Loucy (cell line): ENCODE measurements around the gene LPP.

ENCODE experiments used
- H2AFZ ChIP-seq: fragments of 200-600 bp; sonication (generic); 2 replicates; pipeline ENCODE4 v1.6.0; 2016; ENCODE audit warnings: antibody characterized with exemption, mild to moderate bottlenecking, low read length, moderate library complexity
- H3F3A ChIP-seq: fragments of 200-600 bp; 2 replicates; pipeline ENCODE4 v1.6.0; 2016; ENCODE audit warnings: antibody characterized with exemption, low read depth, mild to moderate bottlenecking
- H3K27me3 ChIP-seq: fragments of 200-600 bp; sonication (generic); 2 replicates; pipeline ENCODE4 v1.6.1; 2014; ENCODE audit warnings: low read length, mild to moderate bottlenecking; ENCODE audit not compliant: insufficient read depth, poor library complexity, severe bottlenecking
- H3K36me3 ChIP-seq: fragments of 200-600 bp; sonication (generic); 2 replicates; pipeline ENCODE4 v1.6.1; 2016; ENCODE audit warnings: low read length; ENCODE audit not compliant: insufficient read depth
- H3K4me1 ChIP-seq: fragments of 200-600 bp; sonication (generic); 2 replicates; pipeline ENCODE4 v1.5.1; 2014; ENCODE audit warnings: low read length, mild to moderate bottlenecking; ENCODE audit not compliant: insufficient read depth, poor library complexity, severe bottlenecking
- H3K4me2 ChIP-seq: fragments of 200-600 bp; sonication (generic); 2 replicates; pipeline ENCODE4 v1.6.0; 2014; ENCODE audit warnings: antibody characterized with exemption, low read length, low read depth, mild to moderate bottlenecking; ENCODE audit not compliant: poor library complexity, severe bottlenecking
- H3K4me3 ChIP-seq: fragments of 200-600 bp; sonication (generic); 2 replicates; pipeline ENCODE4 v1.5.1; 2014; ENCODE audit warnings: low read length, mild to moderate bottlenecking, mixed read lengths; ENCODE audit not compliant: poor library complexity, severe bottlenecking
- H3K79me2 ChIP-seq: fragments of 200-600 bp; sonication (generic); 2 replicates; pipeline ENCODE4 v1.6.1; 2014; ENCODE audit warnings: low read length; ENCODE audit not compliant: insufficient read depth
- H3K9ac ChIP-seq: fragments of 200-600 bp; sonication (generic); 2 replicates; pipeline ENCODE4 v1.6.0; 2014; ENCODE audit warnings: mild to moderate bottlenecking, low read depth, low read length, moderate library complexity; ENCODE audit not compliant: poor library complexity, severe bottlenecking
- H3K9me2 ChIP-seq: fragments of 200-600 bp; sonication (generic); replicated peaks from 2 replicates; pipeline ENCODE4 v1.6.1; 2016; ENCODE audit warnings: low read depth, low read length, mixed read lengths
- H3K9me3 ChIP-seq: fragments of 200-600 bp; sonication (generic); 2 replicates; pipeline ENCODE4 v1.6.1; 2014; ENCODE audit warnings: mild to moderate bottlenecking, antibody characterized with exemption, low read length, low read depth; ENCODE audit not compliant: insufficient read depth
- H4K20me1 ChIP-seq: fragments of 200-600 bp; sonication (generic); 2 replicates; pipeline ENCODE4 v1.6.0; 2014; ENCODE audit warnings: antibody characterized with exemption, low read length, mild to moderate bottlenecking; ENCODE audit not compliant: insufficient read depth, poor library complexity, severe bottlenecking
- EZH2phosphoT487 ChIP-seq: fragments of 200-600 bp; IDR thresholded peaks from 2 replicates; pipeline ENCODE4 v1.6.1; 2018; ENCODE audit warnings: antibody characterized with exemption, mild to moderate bottlenecking, moderate library complexity, borderline replicate concordance
- TF ChIP-seq, protein P1 (sequence below): fragments of 200-600 bp; sonication (generic); conservative IDR thresholded peaks from 2 replicates; pipeline ENCODE4 v1.5.1; 2014; ENCODE audit warnings: mild to moderate bottlenecking, antibody characterized with exemption, low read length

The LPP gene

DNA sequence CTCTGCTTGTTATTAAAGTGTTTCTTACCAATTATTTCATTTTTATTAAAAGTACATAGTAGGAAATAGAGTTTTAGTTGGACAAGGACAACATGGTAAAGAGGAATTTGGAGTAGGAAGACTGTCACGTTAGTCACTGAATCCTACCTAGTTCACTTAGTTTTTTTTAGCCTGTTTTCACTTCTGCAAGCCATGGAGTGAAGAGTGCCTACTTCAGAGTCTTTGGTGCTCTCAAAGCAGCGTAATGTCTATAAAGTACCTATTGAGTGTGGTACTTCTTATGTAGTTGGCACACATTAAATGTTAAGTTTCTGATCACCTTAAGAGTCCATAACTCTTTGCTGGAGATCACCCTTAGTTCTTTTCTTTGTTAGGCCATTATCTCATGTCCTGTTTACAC is 78.7 kb downstream of the LPP start:
- Histone ChIP-seq H3K79me2 (0 out of 2 replicates have a peak, but pooled peaks cover 3% of the 10 kb centered on the region), H2AFZ (no peak overlapping the region), H3K36me3 (no peaks in the 10 kb centered on the region), H3K27me3 (no peaks in the 10 kb centered on the region), H3K4me2 (no peak overlapping the region), H3K9me3 (no peaks in the 10 kb centered on the region), H4K20me1 (no peaks in the 10 kb centered on the region), H3K9ac (no peak overlapping the region), H3K9me2 (no peaks in the 10 kb centered on the region), H3F3A (peaks cover 8% of the 10 kb centered on the region; the same call in 1 of the 2 replicates), H3K4me3 (no peak overlapping the region), H3K4me1 (peaks cover 20% of the 10 kb centered on the region)
- TF ChIP-seq EZH2phosphoT487, result no peak
- TF ChIP-seq, protein P1, sequence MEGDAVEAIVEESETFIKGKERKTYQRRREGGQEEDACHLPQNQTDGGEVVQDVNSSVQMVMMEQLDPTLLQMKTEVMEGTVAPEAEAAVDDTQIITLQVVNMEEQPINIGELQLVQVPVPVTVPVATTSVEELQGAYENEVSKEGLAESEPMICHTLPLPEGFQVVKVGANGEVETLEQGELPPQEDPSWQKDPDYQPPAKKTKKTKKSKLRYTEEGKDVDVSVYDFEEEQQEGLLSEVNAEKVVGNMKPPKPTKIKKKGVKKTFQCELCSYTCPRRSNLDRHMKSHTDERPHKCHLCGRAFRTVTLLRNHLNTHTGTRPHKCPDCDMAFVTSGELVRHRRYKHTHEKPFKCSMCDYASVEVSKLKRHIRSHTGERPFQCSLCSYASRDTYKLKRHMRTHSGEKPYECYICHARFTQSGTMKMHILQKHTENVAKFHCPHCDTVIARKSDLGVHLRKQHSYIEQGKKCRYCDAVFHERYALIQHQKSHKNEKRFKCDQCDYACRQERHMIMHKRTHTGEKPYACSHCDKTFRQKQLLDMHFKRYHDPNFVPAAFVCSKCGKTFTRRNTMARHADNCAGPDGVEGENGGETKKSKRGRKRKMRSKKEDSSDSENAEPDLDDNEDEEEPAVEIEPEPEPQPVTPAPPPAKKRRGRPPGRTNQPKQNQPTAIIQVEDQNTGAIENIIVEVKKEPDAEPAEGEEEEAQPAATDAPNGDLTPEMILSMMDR, result no peak

DNA sequence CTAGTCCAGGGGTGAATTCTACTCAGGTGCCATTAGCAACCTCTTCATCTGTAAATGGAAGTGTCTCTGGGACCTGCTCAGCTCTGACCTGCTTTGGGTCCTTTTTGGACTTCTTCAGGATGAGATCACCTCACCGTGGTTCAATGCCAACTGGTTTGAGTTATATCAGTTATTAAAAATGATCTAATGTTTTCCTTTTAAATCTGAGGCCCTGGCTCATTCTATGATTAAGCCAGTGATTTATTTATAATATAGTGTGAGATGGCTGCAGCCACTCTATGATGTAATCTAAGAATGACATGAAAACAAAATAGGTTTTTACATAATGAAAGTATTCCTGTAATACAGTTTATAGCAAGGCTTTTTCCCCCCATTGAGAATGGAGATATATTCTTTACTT is 79.4 kb downstream of the LPP start:
- Histone ChIP-seq H3F3A (peaks cover 8% of the 10 kb centered on the region; the same call in 1 of the 2 replicates), H3K36me3 (no peaks in the 10 kb centered on the region), H3K9ac (no peak overlapping the region), H2AFZ (no peak overlapping the region), H3K79me2 (0 out of 2 replicates have a peak, but pooled peaks cover 3% of the 10 kb centered on the region), H3K27me3 (no peaks in the 10 kb centered on the region), H3K4me2 (no peak overlapping the region), H3K9me2 (no peaks in the 10 kb centered on the region), H4K20me1 (no peaks in the 10 kb centered on the region), H3K4me1 (peaks cover 14% of the 10 kb centered on the region), H3K9me3 (no peaks in the 10 kb centered on the region), H3K4me3 (no peak overlapping the region)
- TF ChIP-seq, protein P1, result no peak
- TF ChIP-seq EZH2phosphoT487, result no peak

GRCh38 chr3:188234132-188234531 is 80.2 kb downstream of the LPP start:
- Histone ChIP-seq H3K36me3 (no peaks in the 10 kb centered on the region), H3K4me1 (peaks cover 8% of the 10 kb centered on the region), H3K9me3 (no peaks in the 10 kb centered on the region), H3K79me2 (0 out of 2 replicates have a peak, but pooled peaks cover 3% of the 10 kb centered on the region), H3F3A (0 out of 2 replicates have a peak, but pooled peaks cover 4% of the 10 kb centered on the region), H3K4me3 (no peak overlapping the region), H4K20me1 (no peaks in the 10 kb centered on the region), H3K4me2 (no peak overlapping the region), H2AFZ (no peak overlapping the region), H3K27me3 (no peaks in the 10 kb centered on the region), H3K9me2 (no peaks in the 10 kb centered on the region), H3K9ac (no peak overlapping the region)
- TF ChIP-seq EZH2phosphoT487, result no peak
- TF ChIP-seq, protein P1, result no peak
